ENCODE results near the gene WNT5B. TPM values are rescaled to one million over a fixed set of nuclear protein-coding genes. Genes with fewer than 3 reads are reported as not detected.
A peak's percentile ranks its signal among the peaks of the same experiment; 100 is the strongest.

The WNT5B gene
- total RNA-seq, 2 donors from 2014 or later, result 2.3 to 3.1 TPM

DNA sequence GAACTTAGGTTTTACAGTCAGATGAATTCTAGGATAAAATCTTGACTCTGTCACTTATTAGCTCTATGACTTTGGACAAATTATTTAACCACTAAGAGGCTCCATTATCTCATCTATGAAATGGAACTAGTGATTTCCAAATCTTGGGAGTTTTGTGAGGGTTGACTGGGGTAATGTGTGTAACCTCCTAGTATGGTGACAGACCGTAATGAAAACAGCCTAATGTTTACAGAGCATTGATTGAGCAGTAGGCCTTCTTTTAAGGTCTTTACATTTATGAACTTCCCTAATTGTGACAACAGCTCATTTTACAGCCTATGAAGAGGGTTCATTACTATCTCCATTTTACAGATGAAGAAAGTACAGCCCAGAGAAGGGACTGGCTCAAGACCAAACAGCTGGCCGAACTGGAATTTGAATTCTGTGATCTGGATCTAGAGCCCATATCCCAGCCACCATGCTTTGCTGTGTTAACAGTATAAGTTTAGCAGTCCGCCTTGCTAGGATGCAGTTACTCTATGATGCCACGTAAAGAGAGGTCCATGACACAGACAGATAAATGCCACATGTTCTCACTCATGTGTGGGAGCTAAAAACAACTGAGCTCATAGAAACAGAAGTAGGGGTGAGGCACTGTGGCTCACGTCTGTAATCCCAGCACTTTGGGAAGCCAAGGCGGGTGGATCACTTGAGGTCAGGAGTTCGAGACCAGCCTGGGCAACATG is 25.6 kb upstream of the WNT5B start:
- Histone ChIP-seq H3K27ac (no peak overlapping the region), H3K27me3 (replicated peaks; ENCODE audit: insufficient read depth) (no peaks in the 10 kb centered on the region), H3K4me1 (ENCODE audit: control insufficient read depth in 1 of 2, low read depth in 2 of 2) (peaks cover 5 to 14% of the 10 kb centered on the region in 2 donors), H3K9me3 (no peaks in the 10 kb centered on the region), H3K4me3 (no peak overlapping the region), H3K36me3 (no peaks in the 10 kb centered on the region)
- no peak for TF ChIP-seq CTCF (IDR thresholded peaks at IDR 0.05)
- DNase-seq (ENCODE audit: low spot score), result no peak
- ATAC-seq (ENCODE audit: insufficient number of reproducible peaks, low FRiP score, low read depth), result no peak

DNA sequence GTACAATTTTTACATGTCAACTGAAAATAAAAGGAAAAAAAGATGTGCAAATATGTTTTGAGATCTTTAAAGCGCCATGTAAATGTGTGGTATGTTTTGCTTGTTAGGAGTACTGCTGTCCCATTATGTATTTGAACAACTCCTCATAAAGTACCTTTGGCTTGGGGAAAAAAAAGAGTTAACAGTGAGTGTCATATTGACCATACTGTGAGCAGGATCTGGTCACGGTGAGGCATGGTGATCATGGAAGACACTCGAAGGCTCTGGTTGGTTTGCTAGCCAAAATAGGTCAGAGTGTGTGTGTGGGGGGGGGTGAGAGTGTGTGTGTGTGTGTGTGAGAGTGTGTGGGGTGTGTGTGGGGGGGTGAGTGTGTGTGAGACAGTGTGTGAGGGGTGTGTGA is 24.6 kb upstream of the WNT5B start:
- H3K27me3 ChIP-seq (replicated peaks; ENCODE audit: insufficient read depth), result no peaks in the 10 kb centered on the region
- H3K27ac ChIP-seq, result no peak overlapping the region
- TF ChIP-seq CTCF (IDR thresholded peaks at IDR 0.05), result no peak
- no peak for ATAC-seq (ENCODE audit: insufficient number of reproducible peaks, low FRiP score, low read depth)
- H3K36me3 ChIP-seq, result no peaks in the 10 kb centered on the region
- no peak for DNase-seq (ENCODE audit: low spot score)
- H3K4me3 ChIP-seq, result no peak overlapping the region
- H3K4me1 ChIP-seq (ENCODE audit: control insufficient read depth in 1 of 2, low read depth in 2 of 2), result peaks cover 5 to 14% of the 10 kb centered on the region in 2 donors
- no peaks in the 10 kb centered on the region for H3K9me3 ChIP-seq

- H3K27ac ChIP-seq, result peak overlapping the region; percentile 58 to 68
- peak; percentile 65 for ATAC-seq (ENCODE audit: insufficient number of reproducible peaks, low FRiP score, low read depth)
- no peak for DNase-seq (ENCODE audit: low spot score)
- H3K4me3 ChIP-seq, result peak overlapping the region; percentile 70
- TF ChIP-seq CTCF (IDR thresholded peaks at IDR 0.05), result peak; percentile 75
- H3K27me3 ChIP-seq (replicated peaks; ENCODE audit: insufficient read depth), result no peaks in the 10 kb centered on the region
- peaks cover 5 to 14% of the 10 kb centered on the region in 2 donors for H3K4me1 ChIP-seq (ENCODE audit: control insufficient read depth in 1 of 2, low read depth in 2 of 2)
- H3K9me3 ChIP-seq, result no peaks in the 10 kb centered on the region
- H3K36me3 ChIP-seq, result no peaks in the 10 kb centered on the region
Observed at GRCh38 chr12:1605129-1606020, 23.7 kb upstream of the WNT5B start.

DNA sequence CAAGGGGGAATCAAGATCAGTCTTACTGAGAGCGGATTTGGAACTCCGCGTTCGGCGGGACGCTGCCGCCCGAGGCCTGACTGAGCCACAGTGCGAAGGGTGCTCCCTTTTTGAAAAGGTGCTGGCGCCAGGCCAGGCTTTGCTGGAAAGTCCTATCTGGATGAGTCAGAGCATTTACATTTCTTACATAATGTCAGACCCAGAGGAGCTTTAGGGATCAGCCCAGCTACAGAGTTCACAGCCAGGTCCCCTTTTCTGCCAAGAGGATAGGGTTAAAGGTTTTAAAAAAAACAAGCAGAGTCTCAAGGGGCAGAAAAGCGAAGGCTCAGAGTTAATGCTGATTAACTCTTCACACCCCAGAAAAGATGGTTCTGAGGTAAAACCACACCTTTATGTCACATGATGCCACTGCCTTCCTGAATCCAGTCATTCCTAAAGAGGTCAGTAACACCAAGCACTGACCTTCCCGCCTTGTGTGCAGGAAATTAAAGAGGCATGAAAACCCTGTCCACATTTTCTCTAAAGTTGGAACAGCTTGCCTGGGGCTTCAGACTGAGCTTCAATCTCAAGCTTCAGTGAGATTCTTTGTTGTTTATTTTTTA is 22.9 kb upstream of the WNT5B start:
- peaks cover 5 to 14% of the 10 kb centered on the region in 2 donors for H3K4me1 ChIP-seq (ENCODE audit: control insufficient read depth in 1 of 2, low read depth in 2 of 2)

More for the DNA sequence above, 22.9 kb upstream of the WNT5B start:
- Histone ChIP-seq H3K4me3 (peak overlapping the region; percentile 70), H3K36me3 (no peaks in the 10 kb centered on the region), H3K27me3 (replicated peaks; ENCODE audit: insufficient read depth) (no peaks in the 10 kb centered on the region), H3K9me3 (no peaks in the 10 kb centered on the region), H3K27ac (peak overlapping the region; percentile 58 to 68)
- ATAC-seq (ENCODE audit: insufficient number of reproducible peaks, low FRiP score, low read depth) (no peak), DNase-seq (ENCODE audit: low spot score) (peak; percentile 69)
- no peak for TF ChIP-seq CTCF (IDR thresholded peaks at IDR 0.05)

All from thoracic aorta (tissue), 2 donors.